GM12878 (cell line): ENCODE measurements around the gene APOO. TPM values are rescaled to one million over a fixed set of nuclear protein-coding genes. Genes with fewer than 3 reads are reported as not detected.

ENCODE experiments used
- ATAC-seq: fragments of 200-7000 bp; cut with Tn5 transposase; 3 replicates; pipeline ENCODE4 v1.9.1; 2020; ENCODE audit warnings: mild to moderate bottlenecking, moderate library complexity
- BruUV-seq: library from RNA; stranded (reverse); fragments of 400-500 nt; replicated peaks from 2 replicates; lab custom pipeline; 2021; lab: Mats Ljungman, UMichigan
- CTCF ChIA-PET: fragments of 300-600 bp; sonication (Branson Sonifier 250); formaldehyde crosslinking; extraction: SDS; loops from one replicate; lab custom pipeline; 2021; ENCODE audit warnings: inconsistent platforms; lab: Yijun Ruan, JAX
- POLR2A ChIA-PET: fragments of 350-600 bp; formaldehyde crosslinking; extraction: SDS; loops from one replicate; lab custom pipeline; 2021; ENCODE audit warnings: inconsistent platforms; lab: Charles Lee
- RAD21 ChIA-PET: fragments of 300-600 bp; sonication (Branson Sonifier 250); formaldehyde crosslinking; loops from one replicate; lab custom pipeline; 2023; ENCODE audit warnings: antibody characterized with exemption; ENCODE audit not compliant: unreplicated experiment; lab: Charles Lee
- SMC1A ChIA-PET: fragments of 300-600 bp; sonication (Branson Sonifier 250); formaldehyde crosslinking; loops from one replicate; lab custom pipeline; 2023; ENCODE audit not compliant: unreplicated experiment, uncharacterized antibody; lab: Charles Lee
- DNase-seq: peaks from one replicate; pipeline ENCODE4 v3.0.0-alpha.2; 2011; ENCODE audit warnings: low read depth, low spot score
- FAIRE-seq: peaks from 3 replicates; lab custom pipeline; 2011; peaks lifted over from hg19 to GRCh38; lab: Jason Lieb, UNC
- H2AFZ ChIP-seq: 2 replicates; pipeline ENCODE4 v1.6.0; 2011; ENCODE audit warnings: low read depth, low read length, control low read depth; ENCODE audit not compliant: control insufficient read depth
- H3K27ac ChIP-seq: 2 replicates; pipeline ENCODE4 v1.5.1; 2011; ENCODE audit warnings: control low read depth; ENCODE audit not compliant: control insufficient read depth, insufficient read depth
- H3K27me3 ChIP-seq, 2 experiments: replicated peaks in 1 of 2; 2 replicates each; pipeline versions ENCODE4 v1.6.0 to v1.6.1; 2011; ENCODE audit warnings: low read length in 1 of 2; ENCODE audit not compliant: control insufficient read depth in 2 of 2, insufficient read depth in 2 of 2
- H3K36me3 ChIP-seq, 2 experiments: 2 replicates each; pipeline ENCODE4 v1.5.1; 2011; ENCODE audit warnings: low read length in 1 of 2; ENCODE audit not compliant: control insufficient read depth in 2 of 2, insufficient read depth in 2 of 2
- H3K4me1 ChIP-seq: 2 replicates; pipeline ENCODE4 v1.6.1; 2011; ENCODE audit warnings: mild to moderate bottlenecking, low read length, moderate library complexity, mixed read lengths; ENCODE audit not compliant: control insufficient read depth, insufficient read depth
- H3K4me2 ChIP-seq: 2 replicates; pipeline ENCODE4 v1.6.0; 2011; ENCODE audit warnings: control low read depth; ENCODE audit not compliant: control insufficient read depth, insufficient read depth
- H3K4me3 ChIP-seq: fragments of 200-600 bp; sonication (generic); 2 replicates; pipeline ENCODE4 v1.5.1; 2016
- H3K79me2 ChIP-seq: 2 replicates; pipeline ENCODE4 v1.6.0; 2011; ENCODE audit warnings: low read length; ENCODE audit not compliant: control insufficient read depth, insufficient read depth
- H3K9ac ChIP-seq: 2 replicates; pipeline ENCODE4 v1.8.0; 2011; ENCODE audit warnings: low read length, control low read depth, mixed read lengths; ENCODE audit not compliant: control insufficient read depth, insufficient read depth
- H3K9me3 ChIP-seq: replicated peaks from 3 replicates; pipeline ENCODE4 v1.5.1; 2011; ENCODE audit warnings: mild to moderate bottlenecking, low read length; ENCODE audit not compliant: control insufficient read depth, insufficient read depth
- H4K20me1 ChIP-seq: 2 replicates; pipeline ENCODE4 v1.6.0; 2011; ENCODE audit not compliant: control insufficient read depth, insufficient read depth
- CHD2 ChIP-seq: IDR thresholded peaks from 2 replicates; pipeline ENCODE4 v1.6.1; 2011; ENCODE audit warnings: low read depth, low read length, improper control_type of control experiment, borderline replicate concordance
- JUND ChIP-seq: IDR thresholded peaks from 2 replicates; pipeline ENCODE4 v1.6.1; 2012; ENCODE audit warnings: low read depth, mild to moderate bottlenecking, low read length, improper control_type of control experiment, moderate library complexity
- MYB ChIP-seq: fragments of 150-350 bp; IDR thresholded peaks from 2 replicates; pipeline ENCODE4 v1.6.1; 2014; ENCODE audit warnings: mild to moderate bottlenecking, low read depth, low read length, borderline replicate concordance
- NKRF ChIP-seq: fragments of 450-650 bp; conservative IDR thresholded peaks from 2 replicates; pipeline ENCODE4 v1.6.1; 2017; ENCODE audit warnings: mild to moderate bottlenecking, moderate library complexity
- POLR2AphosphoS5 ChIP-seq: IDR thresholded peaks from 2 replicates; pipeline ENCODE4 v1.6.1; 2011; ENCODE audit warnings: mild to moderate bottlenecking, low read length, inconsistent platforms
- RBBP5 ChIP-seq: fragments of 200-600 bp; sonication (generic); conservative IDR thresholded peaks from 2 replicates; pipeline ENCODE4 v1.6.1; 2016
- RUNX3 ChIP-seq: IDR thresholded peaks from 2 replicates; pipeline ENCODE4 v1.6.1; 2012; ENCODE audit warnings: low read length, inconsistent platforms
- WGBS: methylation state at CpG from one replicate; pipeline ENCODE4 v1.1.6; 2016; ENCODE audit warnings: low lambda C conversion rate; ENCODE audit not compliant: insufficient replicate concordance, insufficient coverage; ENCODE audit errors: missing lambda C conversion rate; 5-methylcytosine and 5-hydroxymethylcytosine counted together
- in situ Hi-C: fragments of 300-500 bp; cut with MboI; formaldehyde crosslinking; loops from 9 replicates; pipeline ENCODE4 v1.14.3; 2018; ENCODE audit warnings: mixed read lengths
- intact Hi-C: fragments of 100-400 bp; cut with micrococcal nuclease; formaldehyde crosslinking; loops from one replicate; pipeline ENCODE4 v1.14.2; 2022; ENCODE audit not compliant: unreplicated experiment
- polyA plus RNA-seq, 11 experiments: library from polyadenylated mRNA; depleted of rRNA in 4 of 11; unstranded in 6 of 11; stranded (reverse) in 5 of 11; fragments of >200 nt; fragmentation: Nextera tagmentation in 4 of 11; fragmentation: Illumina TruSeq in 1 of 11; extraction: Ambion mirVana in 4 of 11; extraction: Trizol in 1 of 11; gene quantifications; 1 replicate in 1 of 11; 2 replicates in 10 of 11; pipeline versions ENCODE4 v1.2.1 to v1.2.3, GENCODE V29; 2011 to 2016; ENCODE audit warnings: inconsistent platforms in 2 of 11, missing spikeins in 2 of 11, low read depth in 1 of 11
- total RNA-seq, 4 experiments: library from RNA; depleted of rRNA in 3 of 4; stranded (reverse); fragments of >200 nt in 3 of 4; fragmentation: Illumina TruSeq in 1 of 4; extraction: Trizol in 1 of 4; gene quantifications; 2 replicates each; pipeline versions ENCODE4 v1.2.1 to v1.2.3, GENCODE V29; 2013 to 2021

The APOO gene
- total and polyA plus RNA-seq, 10 of the 15 experiments (the other 5 are each of a cell fraction or from before 2014, with no cell fraction given), result 20.7 to 68.7 (median 35.5) TPM

- Histone ChIP-seq H3K79me2 (no peaks in the 10 kb centered on the region), H3K27me3 (no peaks in the 10 kb centered on the region), H3K36me3 (no peaks in the 10 kb centered on the region), H3K9me3 (no peaks in the 10 kb centered on the region), H3K27ac (no peak overlapping the region), H3K4me3 (no peak overlapping the region), H4K20me1 (no peaks in the 10 kb centered on the region), H3K4me1 (peaks cover 5% of the 10 kb centered on the region; the same call in 1 of the 2 replicates), H3K4me2 (no peak overlapping the region), H2AFZ (no peak overlapping the region), H3K9ac (no peak overlapping the region)
- in situ Hi-C loops, result no loop called here
- WGBS, result 49% methylated on average over 2 of the region's 2 CpGs
- ChIA-PET POLR2A (no interaction called here), SMC1A (no interaction called here), RAD21 (no interaction called here), CTCF (interaction anchor here (0.6 to 0.9 kb wide), 2 partner anchors 17 to 80 kb away, joined by 3 to 5 read pairs; no protein-coding TSS in a partner anchor)
- no peak for TF ChIP-seq MYB
- no peak for TF ChIP-seq RUNX3
- TF ChIP-seq CHD2, result no peak
- TF ChIP-seq NKRF, result no peak
- TF ChIP-seq POLR2AphosphoS5, result no peak
- no peak for TF ChIP-seq RBBP5
- TF ChIP-seq JUND, result no peak
- ATAC-seq (no peak), DNase-seq (no peak), FAIRE-seq (no peak)
- intact Hi-C loops, result no loop called here
- no TSS peak for BruUV-seq
Measured at GRCh38 chrX:23821847-23822246, 85.9 kb downstream of the APOO start.
